ENCODE data around the gene IL31.
A peak's percentile ranks its signal among the peaks of the same experiment; 100 is the strongest.

GRCh38 chr12:122126713-122127597, 47.1 kb downstream of the IL31 start:
- TF ChIP-seq POLR2A (IDR thresholded peaks at IDR 0.05) (no peak), CTCF (IDR thresholded peaks at IDR 0.05) (peak in 1 of 7 experiments; percentile 16)
